ENCODE data around the gene TALDO1. TPM values are rescaled to one million over a fixed set of nuclear protein-coding genes. Genes with fewer than 3 reads are reported as not detected.

Gene TALDO1
- total RNA-seq, 1 experiment from 2014 or later = 446 TPM

DNA sequence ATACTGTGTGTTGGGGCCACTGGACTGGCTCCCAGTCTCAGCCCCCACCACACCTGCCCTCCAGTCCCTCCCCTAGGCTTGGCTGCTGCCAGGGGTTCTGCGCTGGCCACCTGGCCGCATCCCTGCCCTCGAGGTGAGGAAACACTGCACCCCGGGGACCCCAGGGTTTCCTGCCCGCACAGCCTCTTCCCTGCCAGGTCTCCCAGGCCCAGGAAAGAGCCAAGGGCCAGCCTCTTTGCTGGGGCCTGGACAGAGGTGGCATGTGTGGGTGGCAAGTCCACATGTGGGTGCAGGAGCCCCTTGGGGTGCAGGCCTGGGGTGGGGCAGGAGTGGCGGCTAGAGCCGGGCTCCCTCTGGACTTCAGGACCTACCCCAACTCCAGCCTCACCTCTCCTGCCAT lies 38.8 kb upstream of the TALDO1 start:
- no peaks in the 10 kb centered on the region for H3K27me3 ChIP-seq (ENCODE audit: insufficient read depth, low read depth)
- peak overlapping the region; percentile 84; the same call in 1 of the 2 replicates for H3K4me3 ChIP-seq
- H3K9me2 ChIP-seq (ENCODE audit: insufficient read depth) = no peaks in the 10 kb centered on the region
- TF ChIP-seq, protein P1, sequence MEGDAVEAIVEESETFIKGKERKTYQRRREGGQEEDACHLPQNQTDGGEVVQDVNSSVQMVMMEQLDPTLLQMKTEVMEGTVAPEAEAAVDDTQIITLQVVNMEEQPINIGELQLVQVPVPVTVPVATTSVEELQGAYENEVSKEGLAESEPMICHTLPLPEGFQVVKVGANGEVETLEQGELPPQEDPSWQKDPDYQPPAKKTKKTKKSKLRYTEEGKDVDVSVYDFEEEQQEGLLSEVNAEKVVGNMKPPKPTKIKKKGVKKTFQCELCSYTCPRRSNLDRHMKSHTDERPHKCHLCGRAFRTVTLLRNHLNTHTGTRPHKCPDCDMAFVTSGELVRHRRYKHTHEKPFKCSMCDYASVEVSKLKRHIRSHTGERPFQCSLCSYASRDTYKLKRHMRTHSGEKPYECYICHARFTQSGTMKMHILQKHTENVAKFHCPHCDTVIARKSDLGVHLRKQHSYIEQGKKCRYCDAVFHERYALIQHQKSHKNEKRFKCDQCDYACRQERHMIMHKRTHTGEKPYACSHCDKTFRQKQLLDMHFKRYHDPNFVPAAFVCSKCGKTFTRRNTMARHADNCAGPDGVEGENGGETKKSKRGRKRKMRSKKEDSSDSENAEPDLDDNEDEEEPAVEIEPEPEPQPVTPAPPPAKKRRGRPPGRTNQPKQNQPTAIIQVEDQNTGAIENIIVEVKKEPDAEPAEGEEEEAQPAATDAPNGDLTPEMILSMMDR (conservative IDR thresholded peaks at IDR 0.05) = no peak
- TF ChIP-seq EZH2 (IDR thresholded peaks at IDR 0.05; ENCODE audit: low read depth) = no peak
- peaks cover 3% of the 10 kb centered on the region; the same call in 1 of the 2 replicates for H4K20me1 ChIP-seq (ENCODE audit: insufficient read depth)
- intact Hi-C loops (cut with micrococcal nuclease; ENCODE audit: unreplicated experiment) = no loop called here
- H3K4me2 ChIP-seq = peak overlapping the region; percentile 93
- BruUV-seq (replicated peaks) = no TSS peak
- peaks cover 33% of the 10 kb centered on the region for H3K79me2 ChIP-seq (ENCODE audit: low read depth)
- no peaks in the 10 kb centered on the region for H3K36me3 ChIP-seq (ENCODE audit: low read depth)
- no peaks in the 10 kb centered on the region for H3K9me3 ChIP-seq (ENCODE audit: insufficient read depth, low read depth)
- peaks cover 14% of the 10 kb centered on the region; the same call in 1 of the 2 replicates for H3F3A ChIP-seq (ENCODE audit: insufficient read depth, low read depth)
- DNase-seq = no peak
- ChIA-PET CTCF (no interaction called here), POLR2A (ENCODE audit: unreplicated experiment) (no interaction called here)
- no peak overlapping the region for H2AFZ ChIP-seq
- H3K4me1 ChIP-seq (replicated peaks; ENCODE audit: insufficient read depth) = peaks cover 17% of the 10 kb centered on the region
- H3K27ac ChIP-seq = peak overlapping the region; percentile 81

DNA sequence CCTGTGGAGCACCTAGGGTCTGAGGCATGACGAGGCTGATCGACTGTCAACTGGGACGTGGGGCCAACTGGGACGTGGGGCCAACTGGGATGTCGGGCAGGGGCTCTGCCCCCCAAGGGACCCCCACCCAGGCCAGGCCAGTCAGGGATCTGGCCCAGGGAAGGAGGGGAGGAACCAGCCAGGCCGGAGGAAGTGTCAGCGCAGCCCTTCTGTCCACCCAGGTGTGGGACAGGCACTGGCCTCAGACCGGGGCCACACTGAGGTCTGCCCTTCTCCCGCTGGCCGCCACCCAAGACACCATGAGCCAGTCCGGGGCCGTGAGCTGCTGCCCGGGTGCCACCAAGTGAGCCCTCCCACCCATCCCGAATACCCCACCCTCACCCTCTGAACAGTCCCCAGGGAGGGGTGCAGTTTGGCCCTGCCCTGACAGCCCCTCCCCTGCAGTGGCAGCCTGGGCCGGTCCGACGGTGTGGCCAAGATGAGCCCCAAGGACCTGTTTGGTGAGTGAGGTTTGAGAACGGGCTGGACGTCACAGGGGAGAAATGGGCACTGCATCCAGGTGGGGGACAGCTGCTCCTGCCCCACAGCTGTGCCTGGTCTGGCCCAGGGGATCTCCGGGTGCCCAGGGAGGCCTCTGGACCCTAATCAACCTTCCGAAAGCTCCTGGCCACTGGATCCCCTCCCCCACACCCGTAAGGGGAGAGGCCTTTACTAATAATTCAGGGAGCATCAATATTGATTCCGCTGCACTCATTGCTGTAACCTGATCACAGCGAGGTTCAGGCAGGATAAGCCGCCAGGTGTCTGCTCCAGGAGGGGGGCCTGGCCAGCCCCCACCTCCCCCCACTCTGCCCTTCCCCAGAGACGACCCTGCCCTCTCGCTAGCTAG lies 37.9 kb upstream of the TALDO1 start:
- H3K36me3 ChIP-seq (ENCODE audit: low read depth) = no peaks in the 10 kb centered on the region
- DNase-seq = no peak
- intact Hi-C loops (cut with micrococcal nuclease; ENCODE audit: unreplicated experiment) = no loop called here
- peaks cover 3% of the 10 kb centered on the region; the same call in 1 of the 2 replicates for H4K20me1 ChIP-seq (ENCODE audit: insufficient read depth)
- no peak overlapping the region for H2AFZ ChIP-seq
- no peaks in the 10 kb centered on the region for H3K9me2 ChIP-seq (ENCODE audit: insufficient read depth)
- peaks cover 33% of the 10 kb centered on the region for H3K79me2 ChIP-seq (ENCODE audit: low read depth)
- H3K9me3 ChIP-seq (ENCODE audit: insufficient read depth, low read depth) = no peaks in the 10 kb centered on the region
- H3K27ac ChIP-seq = no peak overlapping the region
- H3K4me3 ChIP-seq = no peak overlapping the region
- no peak for TF ChIP-seq EZH2 (IDR thresholded peaks at IDR 0.05; ENCODE audit: low read depth)
- TF ChIP-seq, protein P1 (conservative IDR thresholded peaks at IDR 0.05) = no peak
- no peak overlapping the region for H3K4me2 ChIP-seq
- H3K4me1 ChIP-seq (replicated peaks; ENCODE audit: insufficient read depth) = peaks cover 16% of the 10 kb centered on the region
- ChIA-PET POLR2A (ENCODE audit: unreplicated experiment) (interaction anchor here (0.6 kb wide), 1 partner anchor 17 kb away, joined by 4 read pairs; no protein-coding TSS in a partner anchor), CTCF (no interaction called here)
- H3K27me3 ChIP-seq (ENCODE audit: insufficient read depth, low read depth) = no peaks in the 10 kb centered on the region
- H3F3A ChIP-seq (ENCODE audit: insufficient read depth, low read depth) = peaks cover 14% of the 10 kb centered on the region; the same call in 1 of the 2 replicates
- BruUV-seq (replicated peaks) = no TSS peak

DNA sequence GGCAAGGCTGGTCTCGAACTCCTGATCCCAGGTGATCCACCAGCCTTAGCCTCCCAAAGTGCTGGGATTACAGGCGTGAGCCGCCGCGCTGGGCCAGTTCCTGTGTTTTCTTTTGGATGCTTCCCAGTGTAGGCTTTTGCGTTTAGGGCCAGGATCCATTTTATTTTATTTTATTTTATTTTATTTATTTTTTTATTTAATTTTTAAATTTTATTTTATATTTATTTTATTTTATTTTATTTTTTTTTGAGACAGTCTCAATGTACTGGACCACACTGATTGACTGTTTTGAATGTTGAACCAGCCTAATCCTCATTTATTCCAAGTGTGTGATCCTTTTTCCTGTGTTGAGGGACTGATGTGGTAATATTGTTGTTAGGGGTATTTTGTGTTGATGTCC lies 32.8 kb upstream of the TALDO1 start:
- no peak for TF ChIP-seq EZH2 (IDR thresholded peaks at IDR 0.05; ENCODE audit: low read depth)
- CTCF ChIA-PET = no interaction called here
- POLR2A ChIA-PET (ENCODE audit: unreplicated experiment) = no interaction called here
- no peak overlapping the region for H2AFZ ChIP-seq
- no TSS peak for BruUV-seq (replicated peaks)
- intact Hi-C loops (cut with micrococcal nuclease; ENCODE audit: unreplicated experiment) = no loop called here
- no peak overlapping the region for H3K4me2 ChIP-seq
- no peaks in the 10 kb centered on the region for H3K9me2 ChIP-seq (ENCODE audit: insufficient read depth)
- no peaks in the 10 kb centered on the region for H3K9me3 ChIP-seq (ENCODE audit: insufficient read depth, low read depth)
- no peak overlapping the region for H3K4me3 ChIP-seq
- peaks cover 6% of the 10 kb centered on the region; the same call in 1 of the 2 replicates for H3F3A ChIP-seq (ENCODE audit: insufficient read depth, low read depth)
- peaks cover 16% of the 10 kb centered on the region for H3K79me2 ChIP-seq (ENCODE audit: low read depth)
- H3K27ac ChIP-seq = no peak overlapping the region
- no peaks in the 10 kb centered on the region for H3K4me1 ChIP-seq (replicated peaks; ENCODE audit: insufficient read depth)
- no peak for DNase-seq
- H3K27me3 ChIP-seq (ENCODE audit: insufficient read depth, low read depth) = no peaks in the 10 kb centered on the region
- no peaks in the 10 kb centered on the region for H3K36me3 ChIP-seq (ENCODE audit: low read depth)
- H4K20me1 ChIP-seq (ENCODE audit: insufficient read depth) = peaks cover 3% of the 10 kb centered on the region; the same call in 1 of the 2 replicates

All from PC-9 (cell line).